NCI-H1417 (cell line): ENCODE results near the gene BATF.

Experiments used
- DNase-seq, 3 experiments: peaks; one replicate each; lab custom pipeline; 2025; lab: John Stamatoyannopoulos, UW

Gene BATF

GRCh38 chr14:75522224-75522982, at the start of gene BATF:
BATF (plus strand) TSS chr14:75522469; CDS start chr14:75522683, 214 bp downstream.
- DNase-seq, result no peak

DNA sequence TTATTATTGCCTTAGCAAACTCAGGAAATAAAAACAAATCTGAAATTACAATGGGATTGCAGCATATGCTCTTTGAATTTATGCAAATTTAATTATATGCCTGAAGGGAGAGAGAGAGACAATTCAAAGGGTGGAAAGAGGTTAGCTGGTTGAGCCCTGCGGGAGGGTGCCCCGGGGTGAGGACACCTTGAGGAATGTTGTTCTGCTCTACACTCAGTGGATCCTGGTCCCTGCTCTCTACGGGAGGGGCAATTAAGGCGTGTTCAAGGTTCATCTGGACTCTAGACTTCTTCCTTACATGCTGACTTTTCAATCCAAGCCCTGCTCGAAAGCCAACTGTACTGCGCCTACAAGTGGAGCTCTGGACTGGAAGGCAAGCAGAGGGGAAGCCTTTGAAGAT, 48.1 kb upstream of the BATF start:
- peak in 1 of 3 experiments; percentile 47 for DNase-seq

DNA sequence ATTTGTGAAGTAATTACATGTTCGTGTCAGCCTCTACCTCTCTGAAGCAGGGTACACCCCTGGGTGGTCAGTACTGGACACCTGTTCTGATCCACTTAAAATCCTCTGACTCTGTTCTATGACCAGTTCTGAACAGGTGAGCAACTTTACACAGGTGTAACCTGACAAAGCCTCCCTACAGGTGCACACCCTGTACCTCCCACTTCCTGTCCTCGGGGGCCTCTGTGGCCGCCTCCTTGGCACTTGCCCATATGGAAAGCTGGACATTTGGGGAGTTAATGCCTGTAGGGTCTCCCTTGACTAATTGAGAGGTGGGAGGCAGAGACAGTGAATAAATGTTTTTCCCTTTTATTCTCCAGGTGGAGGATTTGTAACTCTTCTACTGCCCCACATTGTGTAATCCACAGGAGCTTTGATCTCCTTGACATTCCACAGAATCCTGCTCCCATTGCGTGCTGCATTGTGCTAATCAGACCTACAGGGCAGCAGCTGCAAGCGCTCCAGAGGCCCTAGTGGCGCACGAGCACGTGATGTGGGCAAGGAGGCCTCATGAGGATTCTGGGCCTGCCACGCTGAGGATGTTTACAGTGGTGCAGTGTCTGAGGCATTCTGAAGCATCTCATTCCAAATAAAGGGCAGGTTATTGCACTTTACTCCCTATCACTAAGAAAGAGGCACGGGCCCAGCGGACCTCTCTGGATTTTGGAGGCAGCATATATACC, 45.8 kb upstream of the BATF start:
- DNase-seq, result peak; percentile 82 to 94 (median 92)

DNA sequence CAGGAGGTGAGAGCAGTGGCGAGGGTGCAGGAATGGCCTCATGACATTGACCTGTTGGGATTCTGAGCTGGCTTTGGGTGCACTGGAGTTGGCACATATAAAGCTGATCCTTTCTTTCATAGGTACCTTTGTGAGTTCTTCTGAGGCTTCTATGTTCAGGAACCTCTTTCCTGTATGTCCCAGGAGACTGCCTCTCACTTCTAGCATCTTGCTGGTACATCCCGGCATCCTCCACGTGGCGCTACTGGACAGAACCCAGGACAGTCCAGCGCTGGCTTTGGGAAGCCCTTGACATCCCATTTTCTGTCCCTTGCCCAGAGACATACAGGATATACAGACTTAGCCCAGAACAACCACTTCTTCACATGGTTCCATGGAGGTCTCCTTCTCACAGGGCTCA, 44.4 kb upstream of the BATF start:
- DNase-seq, result no peak

DNA sequence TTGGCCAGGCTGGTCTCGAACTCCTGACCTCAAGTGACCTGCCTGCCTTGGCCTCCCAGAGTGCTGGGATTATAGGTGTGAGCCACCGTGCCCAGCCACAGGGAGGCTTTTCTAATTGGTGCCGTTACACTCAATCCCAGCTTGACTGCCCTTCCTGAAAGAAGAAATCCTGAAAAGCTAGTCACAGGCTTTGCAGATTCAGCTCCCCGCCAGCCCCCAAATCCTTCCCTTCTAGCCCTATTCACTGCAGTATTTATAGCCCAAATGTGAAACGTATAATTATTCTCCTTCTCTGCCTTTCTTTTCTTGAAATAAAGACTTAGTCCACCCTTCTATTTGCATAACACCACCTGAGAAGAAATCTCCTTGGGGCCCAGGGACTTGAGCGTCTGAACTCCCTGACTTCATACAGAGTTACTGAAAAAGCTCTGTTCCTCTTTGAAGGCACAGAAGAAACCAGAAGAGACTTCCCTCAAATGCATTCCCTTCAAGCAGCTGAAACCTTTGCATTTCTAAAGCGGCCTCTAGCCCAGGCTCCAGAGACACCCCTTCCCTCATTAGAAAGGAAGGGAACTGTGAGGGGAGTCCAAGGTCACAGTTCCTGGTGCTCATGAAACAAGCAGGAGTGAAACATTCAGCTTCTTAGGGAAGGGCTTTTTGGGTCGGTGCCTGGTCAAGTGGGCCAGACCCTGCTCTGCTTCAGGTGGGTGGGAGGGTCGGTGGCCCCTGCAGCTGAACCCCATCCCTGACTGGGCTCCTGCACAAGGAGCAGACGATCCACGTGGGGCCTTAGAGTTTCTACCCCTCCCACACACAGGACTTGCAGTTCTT, 42.3 kb upstream of the BATF start:
- no peak for DNase-seq

- DNase-seq, result no peak
Measured at GRCh38 chr14:75482366-75482765, 39.9 kb upstream of the BATF start.

GRCh38 chr14:75484711-75485429, 37.4 kb upstream of the BATF start:
- peak in 1 of 3 experiments; percentile 19 for DNase-seq

DNA sequence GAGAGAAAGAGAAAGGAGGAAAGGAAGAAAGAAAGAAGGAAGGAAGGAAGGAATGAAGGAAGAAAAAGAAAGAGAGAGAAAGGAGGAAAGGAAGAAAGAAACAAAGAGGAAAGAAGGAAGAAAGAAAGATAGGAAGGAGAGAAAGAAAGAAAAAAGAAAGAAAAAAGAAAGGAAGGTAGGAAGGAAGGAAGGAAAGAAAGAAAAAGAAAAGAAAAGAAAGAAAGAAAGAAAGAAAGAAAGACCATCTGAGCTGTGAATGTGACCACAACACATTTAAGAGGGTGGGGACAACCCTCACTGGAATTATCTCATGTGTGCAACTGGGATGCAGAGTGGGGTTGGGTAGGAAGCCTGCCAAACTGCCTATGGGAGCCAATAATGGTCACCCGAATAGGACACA, 36.0 kb upstream of the BATF start:
- no peak for DNase-seq

DNA sequence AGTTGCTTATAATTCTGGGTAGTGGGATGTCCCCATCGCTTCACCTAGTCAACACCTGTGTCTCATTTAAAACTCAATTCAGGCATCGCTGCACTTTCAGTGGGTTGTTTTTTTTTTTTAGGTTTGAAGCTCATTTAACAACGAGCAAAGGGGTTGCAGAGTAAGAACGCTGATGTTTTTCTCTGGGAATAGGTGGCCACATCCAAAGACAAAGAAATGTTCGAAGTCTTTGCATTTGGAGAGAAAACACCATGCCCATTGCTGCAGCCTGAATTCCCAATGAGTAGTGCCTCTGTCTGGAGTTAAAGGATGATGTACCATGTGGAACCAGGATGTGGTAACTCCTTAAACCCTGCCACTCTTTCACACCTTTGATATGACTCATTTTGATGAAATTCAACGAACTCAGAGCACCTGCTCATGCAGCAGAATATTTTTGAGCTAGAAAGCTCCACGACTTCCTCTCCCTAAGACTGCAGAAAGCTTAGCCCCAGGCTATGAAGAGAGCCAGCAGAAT, 35.1 kb upstream of the BATF start:
- peak in 2 of 3 experiments; percentile 8 to 12 for DNase-seq

- DNase-seq, result peak in 2 of 3 experiments; percentile 22 to 28
Measured at GRCh38 chr14:75489480-75489837, 32.8 kb upstream of the BATF start.

DNA sequence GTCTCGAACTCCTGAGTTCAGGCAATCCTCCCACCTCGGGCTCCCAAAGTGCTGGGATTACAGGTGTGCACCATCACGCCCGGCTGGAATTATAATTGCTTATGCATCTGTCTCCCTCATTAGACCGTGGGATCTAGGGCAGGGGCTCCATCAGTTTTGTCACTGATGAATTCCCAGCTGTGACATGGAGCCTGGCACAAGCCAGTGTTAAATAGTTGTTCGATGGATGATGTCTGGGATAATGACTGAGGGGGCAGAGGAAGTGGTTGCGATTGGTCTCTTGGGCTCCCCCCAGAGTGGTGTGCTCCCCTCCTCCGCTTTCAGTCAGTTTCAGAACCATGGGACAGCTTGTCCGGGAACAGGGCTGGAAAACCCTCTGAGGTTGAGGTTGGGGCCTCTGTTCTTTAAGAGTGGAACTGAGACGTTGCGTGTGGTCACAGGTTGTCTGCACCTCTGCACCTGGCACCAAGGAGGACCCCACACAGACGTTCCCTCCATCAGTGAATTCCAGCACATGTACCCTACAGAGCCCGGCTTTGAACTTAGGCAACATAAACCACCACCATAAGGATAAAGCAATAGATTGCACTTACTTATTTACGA, 30.8 kb upstream of the BATF start:
- no peak for DNase-seq

- DNase-seq, result no peak
Measured at GRCh38 chr14:75492832-75493591, 29.3 kb upstream of the BATF start.

DNA sequence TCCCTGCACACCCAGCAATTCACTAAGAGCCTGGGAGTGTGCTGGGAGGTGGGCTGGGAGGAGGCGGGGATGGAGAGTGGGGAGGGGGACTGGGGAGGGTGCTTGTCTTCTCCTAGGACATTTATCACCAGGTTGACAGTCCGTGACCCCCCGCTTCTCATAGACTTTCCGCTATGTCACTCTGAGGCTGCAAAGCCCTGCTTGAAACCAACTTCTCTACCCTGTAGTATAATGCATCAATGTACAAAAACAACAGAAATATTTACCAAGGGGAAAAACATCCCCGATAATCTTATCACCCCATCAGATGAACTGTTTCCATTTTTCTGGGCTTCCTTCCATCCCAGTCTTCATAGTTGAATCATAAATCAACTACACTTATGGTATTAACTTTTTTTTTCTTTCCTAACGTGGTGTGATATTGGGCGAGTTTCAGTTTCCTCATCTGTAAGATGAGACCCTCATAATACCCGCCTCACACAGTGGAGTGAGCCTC, 28.6 kb upstream of the BATF start:
- DNase-seq, result no peak

DNA sequence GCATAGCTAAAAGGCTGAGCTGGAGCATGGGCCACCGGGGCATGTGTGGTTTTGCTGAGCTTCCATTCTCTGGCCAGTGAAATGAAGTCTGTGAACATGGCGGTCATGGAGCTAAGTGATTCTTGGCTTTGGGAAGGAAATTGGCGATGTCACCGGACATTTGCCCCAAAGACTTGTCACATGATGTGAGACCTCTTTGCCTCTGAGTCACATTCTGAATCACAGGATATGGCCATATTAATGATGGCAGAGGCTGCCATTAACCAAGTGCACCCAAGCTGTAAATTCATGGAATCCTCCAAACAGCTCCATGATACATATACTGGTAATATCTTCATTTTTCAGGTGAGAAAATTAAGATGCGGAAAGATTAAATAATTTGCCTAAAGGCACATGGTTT, 27.4 kb upstream of the BATF start:
- no peak for DNase-seq

GRCh38 chr14:75495399-75495798, 26.9 kb upstream of the BATF start:
- no peak for DNase-seq

GRCh38 chr14:75495882-75496281, 26.4 kb upstream of the BATF start:
- DNase-seq, result no peak

- DNase-seq, result no peak
Measured at GRCh38 chr14:75496755-75497154, 25.5 kb upstream of the BATF start.

DNA sequence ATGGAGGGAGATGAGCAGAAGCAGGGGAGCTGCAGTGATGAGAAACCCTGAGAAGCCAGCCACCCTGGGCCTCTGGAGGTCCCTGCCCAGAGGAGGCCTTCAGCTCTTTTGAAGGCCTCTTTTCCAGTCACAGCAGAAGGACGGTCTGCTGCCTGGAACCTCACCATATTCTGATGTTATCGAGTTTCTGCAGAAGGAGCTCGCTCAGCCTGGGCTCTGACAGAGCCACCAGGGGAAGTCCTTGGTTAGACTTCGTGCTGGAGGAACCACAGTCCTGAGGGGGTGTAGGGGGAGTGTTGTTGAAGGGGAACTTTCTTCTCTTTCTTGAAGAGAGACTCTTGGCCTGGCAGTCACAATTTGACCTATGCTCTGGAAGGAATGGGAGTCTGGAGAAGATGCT, 25.1 kb upstream of the BATF start:
- DNase-seq, result no peak

- no peak for DNase-seq
Measured at GRCh38 chr14:75497701-75498100, 24.6 kb upstream of the BATF start.
